ENCODE results near the gene RRBP1. TPM values are rescaled to one million over a fixed set of nuclear protein-coding genes. Genes with fewer than 3 reads are reported as not detected.

Gene RRBP1
- total RNA-seq, 6 experiments from 2014 or later: 121 to 274 (median 193) TPM

- no CpG with 5 or more reads among the region's 3 CpGs for WGBS (ENCODE audit: insufficient coverage, low coverage, low lambda C conversion rate, missing lambda C conversion rate)
- Histone ChIP-seq H3K4me3 (no peak overlapping the region), H3K4me1 (peaks cover 0 to 12% (median 8%) of the 10 kb centered on the region in 4 donors), H3K9me3 (no peaks in the 10 kb centered on the region), H3K27ac (no peak overlapping the region), H3K36me3 (no peaks in the 10 kb centered on the region), H3K27me3 (no peaks in the 10 kb centered on the region)
- no peak for DNase-seq
- ATAC-seq: no peak
- TF ChIP-seq POLR2A (IDR thresholded peaks at IDR 0.05): no peak
- TF ChIP-seq CTCF (IDR thresholded peaks at IDR 0.05): no peak
- intact Hi-C loops (cut with DNase I): no loop called here
Measured at GRCh38 chr20:17706632-17707031, 24.6 kb upstream of the RRBP1 start.

GRCh38 chr20:17705916-17706315 is 23.9 kb upstream of the RRBP1 start:
- Histone ChIP-seq H3K4me1 (peaks cover 0 to 12% (median 5%) of the 10 kb centered on the region in 4 donors), H3K9me3 (no peaks in the 10 kb centered on the region), H3K27ac (no peak overlapping the region), H3K36me3 (no peaks in the 10 kb centered on the region), H3K27me3 (no peaks in the 10 kb centered on the region), H3K4me3 (no peak overlapping the region)
- WGBS (ENCODE audit: insufficient coverage, low coverage, low lambda C conversion rate, missing lambda C conversion rate): 100% methylated on average over 1 of the region's 4 CpGs
- ATAC-seq (no peak), DNase-seq (no peak)
- intact Hi-C loops (cut with DNase I): no loop called here
- TF ChIP-seq POLR2A (IDR thresholded peaks at IDR 0.05): no peak
- no peak for TF ChIP-seq CTCF (IDR thresholded peaks at IDR 0.05)

- DNase-seq: no peak
- H3K9me3 ChIP-seq: no peaks in the 10 kb centered on the region
- H3K4me3 ChIP-seq: no peak overlapping the region
- H3K36me3 ChIP-seq: no peaks in the 10 kb centered on the region
- peaks cover 0 to under 1% (median 0%) of the 10 kb centered on the region in 4 donors for H3K4me1 ChIP-seq
- H3K27ac ChIP-seq: no peak overlapping the region
- no peaks in the 10 kb centered on the region for H3K27me3 ChIP-seq
- WGBS (ENCODE audit: insufficient coverage, low coverage, low lambda C conversion rate, missing lambda C conversion rate): 83% methylated on average over 2 of the region's 5 CpGs
- TF ChIP-seq POLR2A (IDR thresholded peaks at IDR 0.05): no peak
- TF ChIP-seq CTCF (IDR thresholded peaks at IDR 0.05): no peak
- intact Hi-C loops (cut with DNase I): no loop called here
- no peak for ATAC-seq
Measured at GRCh38 chr20:17704589-17705317, 22.7 kb upstream of the RRBP1 start.

GRCh38 chr20:17701826-17702225 is 19.8 kb upstream of the RRBP1 start:
- H3K4me3 ChIP-seq: no peak overlapping the region
- ATAC-seq (no peak), DNase-seq (no peak)
- WGBS (ENCODE audit: insufficient coverage, low coverage, low lambda C conversion rate, missing lambda C conversion rate): 86% methylated on average over 1 of the region's 4 CpGs
- H3K4me1 ChIP-seq: no peaks in the 10 kb centered on the region
- H3K36me3 ChIP-seq: no peaks in the 10 kb centered on the region
- intact Hi-C loops (cut with DNase I): no loop called here
- H3K27ac ChIP-seq: no peak overlapping the region
- no peaks in the 10 kb centered on the region for H3K27me3 ChIP-seq
- TF ChIP-seq CTCF (IDR thresholded peaks at IDR 0.05) (no peak), POLR2A (IDR thresholded peaks at IDR 0.05) (no peak)
- no peaks in the 10 kb centered on the region for H3K9me3 ChIP-seq
